ENCODE results near the gene TCP11L2. TPM values are rescaled to one million over a fixed set of nuclear protein-coding genes. Genes with fewer than 3 reads are reported as not detected.

The TCP11L2 gene
- total RNA-seq: 12.4 and 25.3 TPM in 2 replicates

DNA sequence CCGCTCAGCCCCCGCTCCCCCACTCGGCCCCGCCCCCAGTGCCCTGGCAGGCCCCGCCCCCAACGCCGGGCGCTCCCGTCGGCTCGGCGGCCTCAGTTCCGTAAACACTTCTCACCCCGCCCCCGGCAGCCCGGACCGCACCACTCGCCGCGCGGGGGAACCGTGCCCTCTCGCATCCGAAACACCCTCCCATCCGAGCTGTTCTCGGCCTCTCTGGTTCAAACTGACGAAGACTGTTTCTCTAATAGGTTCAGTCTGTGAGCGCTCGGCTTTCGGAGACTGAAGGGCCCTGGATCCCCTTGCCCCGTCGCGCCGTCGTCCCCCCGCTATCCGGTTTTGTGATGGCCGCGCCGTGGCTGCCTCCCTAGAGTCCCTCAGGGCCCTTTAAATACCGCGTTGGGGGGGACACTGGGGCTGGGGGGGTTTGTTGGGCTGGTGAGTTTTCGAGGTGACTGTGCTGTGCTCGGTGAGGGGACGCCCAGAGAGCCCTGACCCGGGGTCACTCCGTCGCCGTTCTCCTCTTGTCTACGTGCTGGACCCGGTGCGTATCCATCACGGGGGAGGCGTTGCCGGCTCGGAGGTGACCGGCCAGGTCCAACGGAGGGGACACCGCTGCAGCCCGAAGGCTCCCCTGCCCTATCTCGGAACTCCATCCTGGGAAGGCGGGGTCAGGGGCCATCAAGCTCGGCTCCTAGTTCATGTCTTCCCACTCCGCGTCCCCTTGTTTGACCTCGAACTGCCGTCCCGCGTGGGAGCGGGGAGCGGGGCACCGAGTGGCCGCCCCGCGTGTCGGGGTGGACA, at the start of gene TCP11L2:
Gene TCP11L2 (plus strand): TSS at position 333 of the 801 bp plus-strand sequence. CDS start 8,343 bp downstream, outside the sequence.

GRCh38 chr12:106357549-106358395, 55.2 kb downstream of the TCP11L2 start, which contains the start of gene POLR3B:
Gene POLR3B, plus strand, starts transcription at chr12:106357748. Its CDS starts 132 bp downstream, at chr12:106357880.

Other genes starting within 250 kb of the TCP11L2 start
- gene NUAK1, start 163.8 kb upstream of the TCP11L2 start, total RNA-seq: 5.0 and 23.8 TPM in 2 replicates
- gene CKAP4, start 54.7 kb upstream of the TCP11L2 start, total RNA-seq: 182 and 336 TPM in 2 replicates
- 5.2 and 9.7 TPM in 2 replicates for gene POLR3B, start 55.0 kb downstream of the TCP11L2 start, total RNA-seq

Data from epithelial cell of alveolus of lung (primary cell).